SU-DHL-6 (cell line): Measurements from ENCODE around the gene OR2L8.

ENCODE experiments used
- H2AFZ ChIP-seq: fragments of 200-600 bp; sonication (generic); 2 replicates; pipeline ENCODE4 v1.6.1; 2014; ENCODE audit warnings: low read depth, mild to moderate bottlenecking, moderate library complexity, mixed read lengths, antibody characterized with exemption, low read length; ENCODE audit not compliant: severe bottlenecking
- H3F3A ChIP-seq: fragments of 200-600 bp; shearing (Covaris generic); 2 replicates; pipeline ENCODE4 v1.6.0; 2016; ENCODE audit warnings: antibody characterized with exemption, mild to moderate bottlenecking; ENCODE audit not compliant: insufficient read depth
- H3K27ac ChIP-seq: fragments of 200-600 bp; sonication (generic); 2 replicates; pipeline ENCODE4 v1.5.1; 2016; ENCODE audit warnings: low read depth, mild to moderate bottlenecking, low read length, moderate library complexity, mixed read lengths
- H3K27me3 ChIP-seq: fragments of 200-600 bp; sonication (generic), shearing (Covaris generic); 2 replicates; pipeline ENCODE4 v1.6.0; 2014; ENCODE audit warnings: mild to moderate bottlenecking, low read length
- H3K36me3 ChIP-seq: fragments of 200-600 bp; sonication (generic); 2 replicates; pipeline ENCODE4 v1.6.1; 2014; ENCODE audit warnings: mild to moderate bottlenecking, low read length, mixed read lengths
- H3K4me2 ChIP-seq: fragments of 300-600, 200-600 bp; shearing (Covaris generic), sonication (generic); 2 replicates; pipeline ENCODE4 v1.6.0; 2014; ENCODE audit warnings: low read length, low read depth, mild to moderate bottlenecking; ENCODE audit not compliant: poor library complexity, severe bottlenecking
- H3K4me3 ChIP-seq: fragments of 200-600 bp; sonication (generic); 2 replicates; pipeline ENCODE4 v1.5.1; 2014; ENCODE audit warnings: antibody characterized with exemption, low read length, mild to moderate bottlenecking, mixed read lengths; ENCODE audit not compliant: insufficient read depth, poor library complexity, severe bottlenecking
- H3K79me2 ChIP-seq: fragments of 200-600 bp; sonication (generic); 2 replicates; pipeline ENCODE4 v1.6.1; 2014; ENCODE audit warnings: mild to moderate bottlenecking, low read length, moderate library complexity; ENCODE audit not compliant: insufficient read depth
- H3K9ac ChIP-seq: fragments of 200-600 bp; sonication (generic); 2 replicates; pipeline ENCODE4 v1.7.0; 2014; ENCODE audit warnings: mild to moderate bottlenecking, low read length
- H3K9me2 ChIP-seq: fragments of 200-600 bp; sonication (generic); replicated peaks from 2 replicates; pipeline ENCODE4 v1.6.1; 2014; ENCODE audit warnings: low read length; ENCODE audit not compliant: insufficient read depth
- H3K9me3 ChIP-seq: fragments of 200-600 bp; sonication (generic); 2 replicates; pipeline ENCODE4 v1.6.1; 2014; ENCODE audit warnings: low read length, mixed read lengths; ENCODE audit not compliant: insufficient read depth
- H4K20me1 ChIP-seq: fragments of 200-600 bp; sonication (generic); 2 replicates; pipeline ENCODE4 v1.6.1; 2014; ENCODE audit warnings: low read depth, mild to moderate bottlenecking, antibody characterized with exemption, low read length, moderate library complexity, mixed read lengths
- EZH2phosphoT487 ChIP-seq: fragments of 200-600 bp; sonication (generic), shearing (Covaris generic); conservative IDR thresholded peaks from 2 replicates; pipeline ENCODE4 v1.6.1; 2018; ENCODE audit warnings: mild to moderate bottlenecking, antibody characterized with exemption, low read length, moderate library complexity, mixed read lengths
- TF ChIP-seq, protein P1 (sequence below): fragments of 200-600 bp; sonication (generic); IDR thresholded peaks from one replicate; pipeline ENCODE4 v1.5.1; 2017; ENCODE audit warnings: antibody characterized with exemption, mild to moderate bottlenecking, low read length, moderate library complexity; ENCODE audit not compliant: insufficient read depth, poor library complexity, severe bottlenecking

OR2L8 gene, protein sequence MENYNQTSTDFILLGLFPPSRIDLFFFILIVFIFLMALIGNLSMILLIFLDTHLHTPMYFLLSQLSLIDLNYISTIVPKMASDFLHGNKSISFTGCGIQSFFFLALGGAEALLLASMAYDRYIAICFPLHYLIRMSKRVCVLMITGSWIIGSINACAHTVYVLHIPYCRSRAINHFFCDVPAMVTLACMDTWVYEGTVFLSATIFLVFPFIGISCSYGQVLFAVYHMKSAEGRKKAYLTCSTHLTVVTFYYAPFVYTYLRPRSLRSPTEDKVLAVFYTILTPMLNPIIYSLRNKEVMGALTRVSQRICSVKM

DNA sequence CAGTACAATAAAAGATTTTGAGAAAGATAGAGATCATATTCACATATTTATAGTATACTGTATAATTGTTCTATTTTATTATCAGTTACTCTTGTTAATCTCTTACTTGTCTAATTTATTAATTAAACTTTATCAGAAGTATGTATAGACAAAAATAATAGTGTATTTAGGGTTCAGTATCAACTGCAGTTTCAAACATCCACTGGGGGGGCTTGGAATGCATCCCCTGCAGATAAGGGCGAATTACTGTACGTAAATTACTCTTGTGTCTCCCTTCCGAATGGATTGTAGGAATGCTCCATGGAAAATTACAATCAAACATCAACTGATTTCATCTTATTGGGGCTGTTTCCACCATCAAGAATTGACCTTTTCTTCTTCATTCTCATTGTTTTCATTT, at the start of gene OR2L8:
Gene OR2L8, plus strand, starts transcription at position 301 of the 400 bp plus-strand sequence. Its CDS starts 0 bp downstream, at position 301.
- Histone ChIP-seq H4K20me1 (no peaks in the 10 kb centered on the region), H2AFZ (no peak within 1 kb of the TSS), H3K4me2 (no peak within 1 kb of the TSS), H3K27me3 (no peaks in the 10 kb centered on the region), H3K36me3 (no peaks in the 10 kb centered on the region), H3F3A (no peaks in the 10 kb centered on the region), H3K4me3 (no peak within 1 kb of the TSS), H3K9me2 (no peaks in the 10 kb centered on the region), H3K9me3 (no peaks in the 10 kb centered on the region), H3K79me2 (no peaks in the 10 kb centered on the region), H3K9ac (no peak within 1 kb of the TSS), H3K27ac (no peak within 1 kb of the TSS)
- TF ChIP-seq EZH2phosphoT487 = no peak
- TF ChIP-seq, protein P1, sequence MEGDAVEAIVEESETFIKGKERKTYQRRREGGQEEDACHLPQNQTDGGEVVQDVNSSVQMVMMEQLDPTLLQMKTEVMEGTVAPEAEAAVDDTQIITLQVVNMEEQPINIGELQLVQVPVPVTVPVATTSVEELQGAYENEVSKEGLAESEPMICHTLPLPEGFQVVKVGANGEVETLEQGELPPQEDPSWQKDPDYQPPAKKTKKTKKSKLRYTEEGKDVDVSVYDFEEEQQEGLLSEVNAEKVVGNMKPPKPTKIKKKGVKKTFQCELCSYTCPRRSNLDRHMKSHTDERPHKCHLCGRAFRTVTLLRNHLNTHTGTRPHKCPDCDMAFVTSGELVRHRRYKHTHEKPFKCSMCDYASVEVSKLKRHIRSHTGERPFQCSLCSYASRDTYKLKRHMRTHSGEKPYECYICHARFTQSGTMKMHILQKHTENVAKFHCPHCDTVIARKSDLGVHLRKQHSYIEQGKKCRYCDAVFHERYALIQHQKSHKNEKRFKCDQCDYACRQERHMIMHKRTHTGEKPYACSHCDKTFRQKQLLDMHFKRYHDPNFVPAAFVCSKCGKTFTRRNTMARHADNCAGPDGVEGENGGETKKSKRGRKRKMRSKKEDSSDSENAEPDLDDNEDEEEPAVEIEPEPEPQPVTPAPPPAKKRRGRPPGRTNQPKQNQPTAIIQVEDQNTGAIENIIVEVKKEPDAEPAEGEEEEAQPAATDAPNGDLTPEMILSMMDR = no peak

DNA sequence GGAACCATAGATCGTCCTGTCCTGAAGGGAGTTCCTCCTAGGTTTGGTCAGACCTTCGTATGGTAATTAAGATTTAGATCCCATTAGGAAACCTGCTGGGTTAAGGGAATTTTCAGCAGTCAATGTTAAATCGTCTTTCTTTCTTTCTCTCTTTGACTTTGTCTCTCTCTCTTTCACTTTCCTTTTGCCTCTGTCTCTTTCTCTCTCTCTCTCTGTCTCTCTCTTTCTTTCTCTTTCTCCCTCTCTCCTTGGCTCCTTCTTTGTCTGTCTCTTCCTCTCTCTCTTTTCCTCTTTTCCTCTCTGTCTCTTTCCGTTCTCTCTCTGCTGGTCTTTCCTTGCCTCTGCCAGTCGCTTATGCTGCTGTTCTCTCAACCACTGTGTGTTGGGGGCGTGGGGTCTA, 44.5 kb upstream of the OR2L8 start:
- Histone ChIP-seq H3K36me3 (no peaks in the 10 kb centered on the region), H3K9ac (no peak overlapping the region), H4K20me1 (no peaks in the 10 kb centered on the region), H2AFZ (no peak overlapping the region), H3K4me3 (no peak overlapping the region), H3K4me2 (no peak overlapping the region), H3K9me3 (no peaks in the 10 kb centered on the region), H3K27ac (no peak overlapping the region), H3F3A (no peaks in the 10 kb centered on the region), H3K27me3 (no peaks in the 10 kb centered on the region), H3K9me2 (no peaks in the 10 kb centered on the region), H3K79me2 (no peaks in the 10 kb centered on the region)
- TF ChIP-seq, protein P1 = no peak
- TF ChIP-seq EZH2phosphoT487 = no peak

DNA sequence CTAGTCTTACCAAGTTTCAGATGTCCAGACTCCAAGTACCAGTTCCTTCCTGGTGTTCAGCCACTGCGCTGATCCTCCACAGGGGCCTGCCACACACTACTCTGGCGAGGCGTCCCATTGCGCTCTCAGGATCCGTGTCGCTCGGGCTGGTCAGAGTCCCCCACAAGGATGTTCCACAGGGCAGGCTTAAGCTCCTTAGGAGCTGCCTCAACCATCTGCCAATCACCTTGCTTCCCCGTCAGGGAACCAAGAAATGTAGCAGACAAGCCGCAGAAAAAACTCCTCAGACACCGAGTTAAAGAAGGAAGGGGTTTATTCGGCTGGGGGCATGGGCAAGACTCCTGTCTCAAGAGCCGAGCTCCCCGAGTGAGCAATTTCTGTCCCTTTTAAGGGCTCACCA, 43.5 kb upstream of the OR2L8 start:
- Histone ChIP-seq H3F3A (no peaks in the 10 kb centered on the region), H2AFZ (no peak overlapping the region), H4K20me1 (no peaks in the 10 kb centered on the region), H3K27me3 (no peaks in the 10 kb centered on the region), H3K27ac (no peak overlapping the region), H3K36me3 (no peaks in the 10 kb centered on the region), H3K9me2 (no peaks in the 10 kb centered on the region), H3K9ac (no peak overlapping the region), H3K4me2 (no peak overlapping the region), H3K9me3 (no peaks in the 10 kb centered on the region), H3K4me3 (no peak overlapping the region), H3K79me2 (no peaks in the 10 kb centered on the region)
- TF ChIP-seq, protein P1 = no peak
- TF ChIP-seq EZH2phosphoT487 = no peak
